DOHH2 (cell line): ENCODE measurements around the gene PLK4.

Experiments used
- H3F3A ChIP-seq: fragments of 200-600 bp; sonication (generic), shearing (Covaris generic); 2 replicates; pipeline ENCODE4 v1.6.0; 2016; ENCODE audit warnings: antibody characterized with exemption, mild to moderate bottlenecking; ENCODE audit not compliant: control insufficient read depth, insufficient read depth
- H3K27ac ChIP-seq: fragments of 200-600 bp; sonication (generic); 2 replicates; pipeline ENCODE4 v1.5.1; 2014; ENCODE audit warnings: low read depth, mild to moderate bottlenecking, low read length, moderate library complexity
- H3K27me3 ChIP-seq: fragments of 200-600 bp; sonication (generic); 2 replicates; pipeline ENCODE4 v1.6.1; 2014; ENCODE audit warnings: mild to moderate bottlenecking, low read length, mixed read lengths; ENCODE audit not compliant: control insufficient read depth
- H3K36me3 ChIP-seq: fragments of 200-600 bp; sonication (generic); 2 replicates; pipeline ENCODE4 v1.6.1; 2014; ENCODE audit warnings: mild to moderate bottlenecking, low read length, moderate library complexity, mixed read lengths; ENCODE audit not compliant: control insufficient read depth
- H3K4me1 ChIP-seq: fragments of 200-600 bp; sonication (generic); 2 replicates; pipeline ENCODE4 v1.6.1; 2014; ENCODE audit warnings: mild to moderate bottlenecking, low read length, mixed read lengths; ENCODE audit not compliant: control insufficient read depth
- H3K4me2 ChIP-seq: fragments of 200-600 bp; sonication (generic); 2 replicates; pipeline ENCODE4 v1.6.0; 2014; ENCODE audit warnings: mild to moderate bottlenecking, low read length, moderate library complexity
- H3K4me3 ChIP-seq: fragments of 200-600 bp; sonication (generic); 2 replicates; pipeline ENCODE4 v1.5.1; 2014; ENCODE audit warnings: mild to moderate bottlenecking, low read length, mixed read lengths
- H3K79me2 ChIP-seq: fragments of 200-600 bp; sonication (generic); 2 replicates; pipeline ENCODE4 v1.6.1; 2014; ENCODE audit warnings: mild to moderate bottlenecking, low read length, mixed read lengths; ENCODE audit not compliant: control insufficient read depth
- H3K9me2 ChIP-seq: fragments of 200-600 bp; sonication (generic); replicated peaks from 2 replicates; pipeline ENCODE4 v1.6.1; 2014; ENCODE audit warnings: mild to moderate bottlenecking, low read length, mixed read lengths; ENCODE audit not compliant: control insufficient read depth
- H3K9me3 ChIP-seq: fragments of 200-600 bp; sonication (generic); 2 replicates; pipeline ENCODE4 v1.6.1; 2014; ENCODE audit warnings: antibody characterized with exemption, low read length, mixed read lengths; ENCODE audit not compliant: control insufficient read depth, insufficient read depth
- H4K20me1 ChIP-seq: fragments of 200-600 bp; sonication (generic); 2 replicates; pipeline ENCODE4 v1.6.0; 2014; ENCODE audit warnings: low read depth, mild to moderate bottlenecking, antibody characterized with exemption, low read length, moderate library complexity; ENCODE audit not compliant: control insufficient read depth, insufficient read depth
- EZH2phosphoT487 ChIP-seq: fragments of 200-600 bp; sonication (generic); IDR thresholded peaks from 2 replicates; pipeline ENCODE4 v1.6.1; 2017; ENCODE audit warnings: borderline replicate concordance, mild to moderate bottlenecking, antibody characterized with exemption, low read length, moderate library complexity, mixed read lengths
- TF ChIP-seq, protein P1 (sequence below): fragments of 200-600 bp; sonication (generic); IDR thresholded peaks from one replicate; pipeline ENCODE4 v1.5.1; 2014; ENCODE audit warnings: antibody characterized with exemption, mild to moderate bottlenecking, low read depth, low read length; ENCODE audit not compliant: poor library complexity, severe bottlenecking

The PLK4 gene

DNA sequence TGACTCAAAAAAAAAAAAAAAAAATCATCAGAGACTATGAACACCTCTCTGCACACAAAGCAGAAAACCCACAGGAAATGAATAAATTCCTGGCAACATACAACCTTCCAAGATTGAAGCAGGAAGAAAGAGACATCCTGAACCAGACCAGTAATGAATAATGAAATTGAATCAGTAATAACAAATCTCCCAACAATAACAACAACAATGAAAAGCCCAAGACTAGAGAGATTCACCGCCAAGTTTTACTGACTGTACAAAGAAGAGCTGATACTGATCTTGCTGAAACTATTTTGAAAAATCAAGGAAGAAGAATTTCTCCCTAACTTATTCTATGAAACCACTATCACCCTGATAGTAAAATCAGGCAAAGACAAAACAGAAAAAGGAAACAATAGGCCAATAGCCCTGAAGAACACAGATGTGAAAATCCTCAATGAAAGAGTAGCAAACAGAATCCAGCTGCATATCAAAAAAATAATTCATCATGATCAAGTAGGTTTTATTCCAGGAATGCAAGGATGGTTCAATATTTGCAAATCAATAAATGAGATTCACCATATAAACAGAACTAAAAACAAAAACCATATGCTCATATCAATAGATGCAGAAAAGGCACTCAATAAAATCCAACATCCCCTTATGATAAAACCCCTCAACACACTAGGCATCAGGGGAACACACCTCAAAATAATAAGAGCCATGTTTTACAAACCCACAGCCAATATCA lies 31.0 kb upstream of the PLK4 start:
- Histone ChIP-seq H3K27ac (no peak overlapping the region), H3K79me2 (peaks cover 20% of the 10 kb centered on the region), H3K27me3 (no peaks in the 10 kb centered on the region), H3K4me2 (no peak overlapping the region), H3F3A (no peaks in the 10 kb centered on the region), H3K36me3 (peaks cover 4% of the 10 kb centered on the region), H3K4me1 (no peaks in the 10 kb centered on the region), H3K9me3 (peaks cover 18% of the 10 kb centered on the region), H4K20me1 (no peaks in the 10 kb centered on the region), H3K9me2 (no peaks in the 10 kb centered on the region), H3K4me3 (no peak overlapping the region)
- TF ChIP-seq EZH2phosphoT487: no peak
- TF ChIP-seq, protein P1, sequence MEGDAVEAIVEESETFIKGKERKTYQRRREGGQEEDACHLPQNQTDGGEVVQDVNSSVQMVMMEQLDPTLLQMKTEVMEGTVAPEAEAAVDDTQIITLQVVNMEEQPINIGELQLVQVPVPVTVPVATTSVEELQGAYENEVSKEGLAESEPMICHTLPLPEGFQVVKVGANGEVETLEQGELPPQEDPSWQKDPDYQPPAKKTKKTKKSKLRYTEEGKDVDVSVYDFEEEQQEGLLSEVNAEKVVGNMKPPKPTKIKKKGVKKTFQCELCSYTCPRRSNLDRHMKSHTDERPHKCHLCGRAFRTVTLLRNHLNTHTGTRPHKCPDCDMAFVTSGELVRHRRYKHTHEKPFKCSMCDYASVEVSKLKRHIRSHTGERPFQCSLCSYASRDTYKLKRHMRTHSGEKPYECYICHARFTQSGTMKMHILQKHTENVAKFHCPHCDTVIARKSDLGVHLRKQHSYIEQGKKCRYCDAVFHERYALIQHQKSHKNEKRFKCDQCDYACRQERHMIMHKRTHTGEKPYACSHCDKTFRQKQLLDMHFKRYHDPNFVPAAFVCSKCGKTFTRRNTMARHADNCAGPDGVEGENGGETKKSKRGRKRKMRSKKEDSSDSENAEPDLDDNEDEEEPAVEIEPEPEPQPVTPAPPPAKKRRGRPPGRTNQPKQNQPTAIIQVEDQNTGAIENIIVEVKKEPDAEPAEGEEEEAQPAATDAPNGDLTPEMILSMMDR: no peak

- Histone ChIP-seq H4K20me1 (no peaks in the 10 kb centered on the region), H3K9me3 (peaks cover 16% of the 10 kb centered on the region), H3F3A (no peaks in the 10 kb centered on the region), H3K27me3 (no peaks in the 10 kb centered on the region), H3K79me2 (peaks cover 27% of the 10 kb centered on the region), H3K36me3 (peaks cover 7% of the 10 kb centered on the region), H3K4me3 (no peak overlapping the region), H3K9me2 (no peaks in the 10 kb centered on the region), H3K27ac (no peak overlapping the region), H3K4me2 (no peak overlapping the region), H3K4me1 (peaks cover 16% of the 10 kb centered on the region)
- TF ChIP-seq, protein P1: no peak
- no peak for TF ChIP-seq EZH2phosphoT487
Observed at GRCh38 chr4:127852661-127853060, 28.0 kb upstream of the PLK4 start.

DNA sequence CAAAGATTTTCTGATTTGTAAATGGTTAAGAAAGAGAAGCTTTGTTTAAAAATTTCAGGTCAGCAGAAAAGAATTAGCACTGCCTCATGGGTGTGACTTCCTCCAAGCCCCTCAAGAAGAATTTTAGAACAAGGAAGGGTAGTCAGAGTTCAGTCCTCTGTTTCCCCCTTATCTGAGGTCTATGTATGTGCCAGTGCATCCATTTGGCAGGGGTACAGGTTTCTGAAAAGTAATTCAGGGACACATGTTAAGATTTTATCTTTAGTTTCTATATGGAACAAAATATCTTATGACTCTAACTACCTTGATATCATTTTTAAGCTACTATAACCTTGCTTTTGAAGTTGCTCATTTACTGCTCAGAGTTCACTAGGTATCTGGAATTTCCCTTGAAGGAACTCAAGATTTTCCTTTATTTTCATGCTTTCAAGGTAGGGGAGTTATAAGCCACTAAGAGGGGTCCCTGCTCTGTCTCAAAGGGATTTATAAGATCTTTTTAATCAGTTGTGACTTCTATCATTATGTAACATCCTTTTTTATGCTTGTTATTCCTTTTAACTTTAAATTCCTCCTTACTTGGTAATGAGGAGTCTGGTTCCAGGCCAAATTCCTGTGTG lies 24.4 kb upstream of the PLK4 start:
- TF ChIP-seq, protein P1: no peak
- TF ChIP-seq EZH2phosphoT487: no peak
- H3K36me3 ChIP-seq: peaks cover 3% of the 10 kb centered on the region; the same call in 1 of the 2 replicates
- H3K4me1 ChIP-seq: peaks cover 22% of the 10 kb centered on the region
- H3K4me2 ChIP-seq: peak overlapping the region; percentile 61
- no peaks in the 10 kb centered on the region for H3F3A ChIP-seq
- H3K27ac ChIP-seq: no peak overlapping the region
- H3K4me3 ChIP-seq: peak overlapping the region; percentile 37
- H3K79me2 ChIP-seq: peaks cover 36% of the 10 kb centered on the region
- H3K27me3 ChIP-seq: no peaks in the 10 kb centered on the region
- H3K9me3 ChIP-seq: 0 out of 2 replicates have a peak, but pooled peaks cover 2% of the 10 kb centered on the region
- H4K20me1 ChIP-seq: no peaks in the 10 kb centered on the region
- no peaks in the 10 kb centered on the region for H3K9me2 ChIP-seq
